OCI-LY7 (cell line): Measurements from ENCODE around the gene TLE3. TPM values are rescaled to one million over a fixed set of nuclear protein-coding genes. Genes with fewer than 3 reads are reported as not detected.

Experiments
- Bru-seq: library from RNA; stranded (reverse); fragments of 400-500 nt; gene quantifications from one replicate; lab custom pipeline; 2021; lab: Mats Ljungman, UMichigan
- BruChase-seq, 2 experiments: library from RNA; stranded (reverse); fragments of 400-500 nt; gene quantifications; one replicate each; lab custom pipeline; 2021; lab: Mats Ljungman, UMichigan
- BruUV-seq: library from RNA; stranded (reverse); fragments of 400-500 nt; replicated peaks from 2 replicates; lab custom pipeline; 2021; lab: Mats Ljungman, UMichigan
- CTCF ChIA-PET: fragments of 300-600 bp; sonication (Branson Sonifier 250); formaldehyde crosslinking; loops from one replicate; lab custom pipeline; 2022; ENCODE audit warnings: antibody characterized with exemption; ENCODE audit not compliant: unreplicated experiment; lab: Charles Lee
- POLR2A ChIA-PET: fragments of 300-600 bp; sonication (Branson Sonifier 250); formaldehyde crosslinking; loops from one replicate; lab custom pipeline; 2022; ENCODE audit warnings: antibody characterized with exemption; lab: Charles Lee
- DNase-seq: peaks from one replicate; pipeline ENCODE4 v3.0.0-alpha.2; 2015; ENCODE audit warnings: low spot score
- H2AFZ ChIP-seq: fragments of 200-600 bp; sonication (generic), shearing (Covaris generic); 2 replicates; pipeline ENCODE4 v1.6.1; 2014; ENCODE audit warnings: mild to moderate bottlenecking, antibody characterized with exemption, low read length, moderate library complexity
- H3K27ac ChIP-seq: fragments of 200-600 bp; sonication (generic); 2 replicates; pipeline ENCODE4 v1.5.1; 2014; ENCODE audit warnings: mixed run types, low read depth, mild to moderate bottlenecking, moderate library complexity, low read length, inconsistent platforms; ENCODE audit not compliant: poor library complexity, severe bottlenecking
- H3K36me3 ChIP-seq: fragments of 200-600 bp; sonication (generic); 2 replicates; pipeline ENCODE4 v1.6.1; 2014; ENCODE audit warnings: mild to moderate bottlenecking, antibody characterized with exemption, low read length, moderate library complexity, mixed read lengths; ENCODE audit not compliant: insufficient read depth
- H3K4me1 ChIP-seq: fragments of 200-600 bp; sonication (generic); 2 replicates; pipeline ENCODE4 v1.5.1; 2014; ENCODE audit warnings: mild to moderate bottlenecking, low read length; ENCODE audit not compliant: insufficient read depth, poor library complexity, severe bottlenecking
- H3K4me2 ChIP-seq: fragments of 200-600 bp; sonication (generic); 2 replicates; pipeline ENCODE4 v1.6.1; 2014; ENCODE audit warnings: mild to moderate bottlenecking, low read length
- H3K4me3 ChIP-seq: fragments of 200-600 bp; sonication (generic); 2 replicates; pipeline ENCODE4 v1.5.1; 2014; ENCODE audit warnings: mild to moderate bottlenecking, low read depth, low read length; ENCODE audit not compliant: poor library complexity, severe bottlenecking
- H3K79me2 ChIP-seq: fragments of 200-600 bp; sonication (generic); 2 replicates; pipeline ENCODE4 v1.6.1; 2016; ENCODE audit warnings: low read depth, mild to moderate bottlenecking, low read length, moderate library complexity, mixed read lengths; ENCODE audit not compliant: insufficient read depth
- H3K9me2 ChIP-seq: fragments of 200-600 bp; sonication (generic); 2 replicates; pipeline ENCODE4 v1.6.1; 2016; ENCODE audit warnings: mild to moderate bottlenecking, low read length, mixed read lengths; ENCODE audit not compliant: insufficient read depth
- H3K9me3 ChIP-seq: fragments of 200-600 bp; sonication (generic); 2 replicates; pipeline ENCODE4 v1.6.1; 2014; ENCODE audit warnings: mild to moderate bottlenecking, mixed run types, low read length, mixed read lengths
- H4K20me1 ChIP-seq: fragments of 200-600 bp; sonication (generic); 2 replicates; pipeline ENCODE4 v1.6.1; 2014; ENCODE audit warnings: mild to moderate bottlenecking, antibody characterized with exemption, low read length, moderate library complexity, mixed read lengths; ENCODE audit not compliant: insufficient read depth
- CTCF ChIP-seq: fragments of 200-600 bp; sonication (generic); conservative IDR thresholded peaks from 2 replicates; pipeline ENCODE4 v1.5.1; 2014; ENCODE audit warnings: mild to moderate bottlenecking, antibody characterized with exemption, low read length, moderate library complexity, mixed read lengths
- EZH2phosphoT487 ChIP-seq: fragments of 200-600 bp; sonication (generic); IDR thresholded peaks from 2 replicates; pipeline ENCODE4 v1.6.1; 2018; ENCODE audit warnings: low read depth, borderline replicate concordance, mild to moderate bottlenecking, mixed run types, antibody characterized with exemption, low read length, moderate library complexity, mixed read lengths
- intact Hi-C: fragments of 100-400 bp; cut with micrococcal nuclease; formaldehyde crosslinking; loops from one replicate; pipeline ENCODE4 v1.10.0; 2022; ENCODE audit not compliant: unreplicated experiment
- long read RNA-seq: library from polyadenylated mRNA; stranded (forward); transcript quantifications from one replicate; pipeline ENCODE4 v2.0.0, GENCODE V29; 2022
- total RNA-seq, 2 experiments: library from RNA; depleted of rRNA in 1 of 2; stranded (reverse); fragments of >200 nt in 1 of 2; shearing (Covaris generic) in 1 of 2; gene quantifications; 2 replicates each; pipeline ENCODE4 v1.2.3, GENCODE V29; 2014 to 2022

Gene TLE3
- 19.7 and 37.9 TPM in 2 replicates for total RNA-seq (2014; rRNA removed; shearing (Covaris generic))
- 31.9 and 35.7 TPM in 2 replicates for total RNA-seq (2022)
- Bru-seq, nascent RNA: percentile 73 among the genes with signal in this experiment
- percentile 66 among the genes with signal in this experiment for BruChase-seq, experiment 1, labeled RNA remaining after a 6-hour chase
- percentile 78 among the genes with signal in this experiment for BruChase-seq, experiment 2, labeled RNA remaining after a 2-hour chase
- long read RNA-seq, partial matches to known transcripts: 5 of 24 reads
- long read RNA-seq, other reads (novel, unspliced or antisense): 19 of 24 reads

- Histone ChIP-seq H3K36me3 (peaks cover 27% of the 10 kb centered on the region), H2AFZ (peak within 1 kb of the TSS; percentile 33; the same call in 1 of the 2 replicates), H3K27ac (peak within 1 kb of the TSS; percentile 71), H4K20me1 (peaks cover 16% of the 10 kb centered on the region; the same call in 1 of the 2 replicates), H3K79me2 (peaks cover 26% of the 10 kb centered on the region; the same call in 1 of the 2 replicates), H3K4me1 (peaks cover 68% of the 10 kb centered on the region), H3K9me2 (no peaks in the 10 kb centered on the region), H3K9me3 (no peaks in the 10 kb centered on the region), H3K4me2 (peak within 1 kb of the TSS; percentile 74), H3K4me3 (peak within 1 kb of the TSS; percentile 82)
- CTCF ChIA-PET: interaction anchor here (0.8 kb wide), 1 partner anchor 118 kb away, joined by 3 read pairs; no protein-coding TSS in a partner anchor
- TSS peak; percentile 69 for BruUV-seq
- POLR2A ChIA-PET: interaction anchor here (0.6 to 1.7 kb wide), 6 partner anchors 31 to 118 kb away, joined by 3 to 5 read pairs (median 3); no protein-coding TSS in a partner anchor
- peak; percentile 99 for DNase-seq
- intact Hi-C loops: loop anchor here (1.0 to 10.0 kb wide), 9 partner anchors 60 to 645 kb away; partner anchors contain the start of gene RPLP1
- peak; percentile 71 for TF ChIP-seq CTCF
- TF ChIP-seq EZH2phosphoT487: no peak
Observed at GRCh38 chr15:70097321-70098152, at the start of gene TLE3. Gene TLE3 (minus strand): TSS chr15:70097917. CDS start chr15:70096798, 1,119 bp downstream.

GRCh38 chr15:70147178-70147760 is 49.6 kb upstream of the TLE3 start:
- H3K79me2 ChIP-seq: no peaks in the 10 kb centered on the region
- H3K9me2 ChIP-seq: no peaks in the 10 kb centered on the region
- ChIA-PET POLR2A (interaction anchor here (0.6 kb wide), 1 partner anchor 69 kb away, joined by 5 read pairs; no protein-coding TSS in a partner anchor), CTCF (no interaction called here)
- no peaks in the 10 kb centered on the region for H3K9me3 ChIP-seq
- no peak for TF ChIP-seq CTCF
- no peak for TF ChIP-seq EZH2phosphoT487
- H3K4me3 ChIP-seq: no peak overlapping the region
- BruUV-seq: no TSS peak
- intact Hi-C loops: no loop called here
- no peaks in the 10 kb centered on the region for H3K4me1 ChIP-seq
- no peak overlapping the region for H3K4me2 ChIP-seq
- no peaks in the 10 kb centered on the region for H3K36me3 ChIP-seq
- no peaks in the 10 kb centered on the region for H4K20me1 ChIP-seq
- no peak overlapping the region for H3K27ac ChIP-seq
- DNase-seq: no peak
- H2AFZ ChIP-seq: no peak overlapping the region
